Measurements from ENCODE around the gene EVA1C.
"Not testable (repeated sequence)": the region's sequence is repeated elsewhere in the genome, so short reads cannot be mapped to it uniquely, and the experiment has no call there.

EVA1C gene

GRCh38 chr21:32389337-32390015 is 23.0 kb upstream of the EVA1C start:
- DNase-seq (ENCODE audit: insufficient read length, low spot score) (no peak), FAIRE-seq (no peak)
- TF ChIP-seq POU2F2 (IDR thresholded peaks at IDR 0.05; ENCODE audit: low read depth, low read length) (no peak), PAX5 (IDR thresholded peaks at IDR 0.05; ENCODE audit: insufficient read depth, low read length, severe bottlenecking) (no peak), POLR2A (IDR thresholded peaks at IDR 0.05; ENCODE audit: low read depth, low read length) (no peak), POLR2AphosphoS5 (IDR thresholded peaks at IDR 0.05; ENCODE audit: low read depth, low read length) (no peak), SPI1 (IDR thresholded peaks at IDR 0.05; ENCODE audit: low read depth, low read length) (no peak), TAF1 (IDR thresholded peaks at IDR 0.05; ENCODE audit: low read depth, low read length) (no peak)

- FAIRE-seq; DNase-seq (ENCODE audit: insufficient read length, low spot score): not testable (repeated sequence)
Observed at GRCh38 chr21:32390537-32391224, 21.8 kb upstream of the EVA1C start.

- FAIRE-seq, result no peak
- TF ChIP-seq PAX5 (IDR thresholded peaks at IDR 0.05; ENCODE audit: insufficient read depth, low read length, severe bottlenecking) (no peak), POLR2AphosphoS5 (IDR thresholded peaks at IDR 0.05; ENCODE audit: low read depth, low read length) (no peak), POU2F2 (IDR thresholded peaks at IDR 0.05; ENCODE audit: low read depth, low read length) (no peak), TAF1 (IDR thresholded peaks at IDR 0.05; ENCODE audit: low read depth, low read length) (no peak), SPI1 (IDR thresholded peaks at IDR 0.05; ENCODE audit: low read depth, low read length) (no peak), POLR2A (IDR thresholded peaks at IDR 0.05; ENCODE audit: low read depth, low read length) (no peak)
- no peak for DNase-seq (ENCODE audit: insufficient read length, low spot score)
Observed at GRCh38 chr21:32391755-32392154, 20.8 kb upstream of the EVA1C start.

DNA sequence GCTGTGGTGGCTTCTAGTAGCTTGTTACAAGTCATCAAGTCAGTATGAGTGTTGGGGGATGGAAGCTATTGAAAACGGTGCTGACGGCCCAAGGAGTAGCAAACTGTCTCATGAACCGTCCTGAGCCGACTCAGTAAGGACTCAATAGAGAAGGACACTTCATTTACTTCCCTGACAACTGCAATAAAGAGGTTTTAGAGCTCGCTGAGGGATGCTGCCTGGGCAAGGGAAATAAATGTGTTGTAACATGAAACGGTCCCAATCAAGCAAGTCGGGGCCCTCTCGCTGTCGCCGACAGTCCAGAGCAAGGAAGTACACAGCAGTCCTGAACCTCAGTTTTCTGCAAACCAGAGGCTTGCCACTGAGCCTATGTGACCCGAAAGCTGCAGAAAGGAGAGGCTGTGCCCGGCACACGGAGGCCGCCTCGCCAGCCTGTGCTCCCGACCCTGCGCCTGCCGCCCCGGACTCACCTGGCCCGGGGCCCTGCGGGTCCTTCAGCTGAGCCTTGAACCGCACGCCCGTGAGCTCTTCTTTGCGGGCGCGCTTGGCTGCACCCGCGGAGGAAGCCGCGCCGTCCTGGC is 20.1 kb upstream of the EVA1C start:
- DNase-seq (ENCODE audit: insufficient read length, low spot score) (no peak), FAIRE-seq (no peak)
- no peak for TF ChIP-seq SPI1 (IDR thresholded peaks at IDR 0.05; ENCODE audit: low read depth, low read length)
- no peak for TF ChIP-seq POLR2A (IDR thresholded peaks at IDR 0.05; ENCODE audit: low read depth, low read length)
- TF ChIP-seq TAF1 (IDR thresholded peaks at IDR 0.05; ENCODE audit: low read depth, low read length), result no peak
- TF ChIP-seq PAX5 (IDR thresholded peaks at IDR 0.05; ENCODE audit: insufficient read depth, low read length, severe bottlenecking), result no peak
- TF ChIP-seq POU2F2 (IDR thresholded peaks at IDR 0.05; ENCODE audit: low read depth, low read length), result no peak
- TF ChIP-seq POLR2AphosphoS5 (IDR thresholded peaks at IDR 0.05; ENCODE audit: low read depth, low read length), result no peak

- FAIRE-seq (peak; percentile 79), DNase-seq (ENCODE audit: insufficient read length, low spot score) (peak; percentile 93)
- no peak for TF ChIP-seq PAX5 (IDR thresholded peaks at IDR 0.05; ENCODE audit: insufficient read depth, low read length, severe bottlenecking)
- peak; percentile 70 for TF ChIP-seq SPI1 (IDR thresholded peaks at IDR 0.05; ENCODE audit: low read depth, low read length)
- peak; percentile 73 for TF ChIP-seq POLR2A (IDR thresholded peaks at IDR 0.05; ENCODE audit: low read depth, low read length)
- TF ChIP-seq POLR2AphosphoS5 (IDR thresholded peaks at IDR 0.05; ENCODE audit: low read depth, low read length), result peak; percentile 71
- TF ChIP-seq POU2F2 (IDR thresholded peaks at IDR 0.05; ENCODE audit: low read depth, low read length), result peak; percentile 24; the same call in 1 of the 2 replicates
- peak; percentile 69 for TF ChIP-seq TAF1 (IDR thresholded peaks at IDR 0.05; ENCODE audit: low read depth, low read length)
Observed at GRCh38 chr21:32392880-32393676, 19.4 kb upstream of the EVA1C start, which contains the start of gene URB1. Gene URB1 (minus strand): TSS chr21:32393012. CDS start chr21:32392910, 102 bp downstream.

DNA sequence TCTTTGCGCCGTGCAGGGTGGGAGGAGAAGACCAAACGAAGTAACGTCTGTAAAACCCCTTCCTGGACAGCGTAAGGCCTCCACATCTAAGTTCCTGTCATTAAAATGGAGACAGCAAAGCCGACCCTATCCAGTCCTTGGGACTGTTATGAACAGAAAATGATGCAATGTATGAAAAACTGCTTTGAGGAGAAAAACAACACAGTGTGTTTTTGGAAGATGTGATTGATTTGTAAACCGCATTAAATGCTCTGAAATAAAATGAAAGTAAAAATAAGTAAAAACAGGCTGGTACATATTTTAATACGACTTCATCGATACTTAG is 18.9 kb upstream of the EVA1C start:
- FAIRE-seq (peak; percentile 66), DNase-seq (ENCODE audit: insufficient read length, low spot score) (no peak)

GRCh38 chr21:32403201-32403777 is 9.2 kb upstream of the EVA1C start:
- FAIRE-seq (no peak), DNase-seq (ENCODE audit: insufficient read length, low spot score) (no peak)
- TF ChIP-seq POLR2A (IDR thresholded peaks at IDR 0.05; ENCODE audit: low read depth, low read length) (no peak), POU2F2 (IDR thresholded peaks at IDR 0.05; ENCODE audit: low read depth, low read length) (no peak), SPI1 (IDR thresholded peaks at IDR 0.05; ENCODE audit: low read depth, low read length) (no peak), POLR2AphosphoS5 (IDR thresholded peaks at IDR 0.05; ENCODE audit: low read depth, low read length) (no peak), TAF1 (IDR thresholded peaks at IDR 0.05; ENCODE audit: low read depth, low read length) (no peak), PAX5 (IDR thresholded peaks at IDR 0.05; ENCODE audit: insufficient read depth, low read length, severe bottlenecking) (no peak)

More for the DNA sequence above, 18.9 kb upstream of the EVA1C start:
- TF ChIP-seq POU2F2 (IDR thresholded peaks at IDR 0.05; ENCODE audit: low read depth, low read length) (no peak), SPI1 (IDR thresholded peaks at IDR 0.05; ENCODE audit: low read depth, low read length) (no peak), TAF1 (IDR thresholded peaks at IDR 0.05; ENCODE audit: low read depth, low read length) (no peak), POLR2AphosphoS5 (IDR thresholded peaks at IDR 0.05; ENCODE audit: low read depth, low read length) (no peak), POLR2A (IDR thresholded peaks at IDR 0.05; ENCODE audit: low read depth, low read length) (no peak), PAX5 (IDR thresholded peaks at IDR 0.05; ENCODE audit: insufficient read depth, low read length, severe bottlenecking) (no peak)

DNA sequence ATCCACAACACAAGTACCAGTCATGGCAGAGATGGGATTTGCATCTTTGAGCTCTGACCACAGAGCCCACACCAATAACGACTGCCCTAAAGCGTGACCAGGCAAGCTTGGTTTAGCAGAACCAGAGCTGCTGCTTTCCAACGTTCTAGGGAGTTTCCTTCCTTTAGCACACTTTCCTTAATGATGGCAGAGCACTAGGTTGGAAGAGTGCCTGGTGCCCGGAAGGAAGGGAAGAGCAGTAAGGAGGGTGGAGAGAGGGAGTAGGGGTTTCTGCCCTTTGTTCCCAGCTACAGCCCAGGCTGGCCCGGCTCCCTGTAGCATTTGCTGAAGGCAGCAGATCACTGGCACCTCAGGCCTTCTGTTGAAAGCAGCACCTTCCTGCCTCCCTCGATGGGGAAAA is 6.1 kb upstream of the EVA1C start:
- FAIRE-seq (no peak), DNase-seq (ENCODE audit: insufficient read length, low spot score) (no peak)
- TF ChIP-seq SPI1 (IDR thresholded peaks at IDR 0.05; ENCODE audit: low read depth, low read length) (no peak), TAF1 (IDR thresholded peaks at IDR 0.05; ENCODE audit: low read depth, low read length) (no peak)

GRCh38 chr21:32410291-32410690 is 2.2 kb upstream of the EVA1C start:
- no peak for FAIRE-seq
- TF ChIP-seq SPI1 (IDR thresholded peaks at IDR 0.05; ENCODE audit: low read depth, low read length), result no peak
- TF ChIP-seq TAF1 (IDR thresholded peaks at IDR 0.05; ENCODE audit: low read depth, low read length), result no peak
- no peak for TF ChIP-seq PAX5 (IDR thresholded peaks at IDR 0.05; ENCODE audit: insufficient read depth, low read length, severe bottlenecking)
- TF ChIP-seq POLR2A (IDR thresholded peaks at IDR 0.05; ENCODE audit: low read depth, low read length), result no peak
- no peak for TF ChIP-seq POLR2AphosphoS5 (IDR thresholded peaks at IDR 0.05; ENCODE audit: low read depth, low read length)
- TF ChIP-seq POU2F2 (IDR thresholded peaks at IDR 0.05; ENCODE audit: low read depth, low read length), result no peak
- DNase-seq (ENCODE audit: insufficient read length, low spot score), result no peak
